GM19463 (cell line): ENCODE measurements around the gene PNPLA1.

Source experiments
- ATAC-seq: cut with Tn5 transposase; IDR thresholded peaks from one replicate; pipeline ENCODE4 v1.9.1; 2021; ENCODE audit warnings: mild to moderate bottlenecking, moderate library complexity; ENCODE audit not compliant: unreplicated experiment

The PNPLA1 gene

DNA sequence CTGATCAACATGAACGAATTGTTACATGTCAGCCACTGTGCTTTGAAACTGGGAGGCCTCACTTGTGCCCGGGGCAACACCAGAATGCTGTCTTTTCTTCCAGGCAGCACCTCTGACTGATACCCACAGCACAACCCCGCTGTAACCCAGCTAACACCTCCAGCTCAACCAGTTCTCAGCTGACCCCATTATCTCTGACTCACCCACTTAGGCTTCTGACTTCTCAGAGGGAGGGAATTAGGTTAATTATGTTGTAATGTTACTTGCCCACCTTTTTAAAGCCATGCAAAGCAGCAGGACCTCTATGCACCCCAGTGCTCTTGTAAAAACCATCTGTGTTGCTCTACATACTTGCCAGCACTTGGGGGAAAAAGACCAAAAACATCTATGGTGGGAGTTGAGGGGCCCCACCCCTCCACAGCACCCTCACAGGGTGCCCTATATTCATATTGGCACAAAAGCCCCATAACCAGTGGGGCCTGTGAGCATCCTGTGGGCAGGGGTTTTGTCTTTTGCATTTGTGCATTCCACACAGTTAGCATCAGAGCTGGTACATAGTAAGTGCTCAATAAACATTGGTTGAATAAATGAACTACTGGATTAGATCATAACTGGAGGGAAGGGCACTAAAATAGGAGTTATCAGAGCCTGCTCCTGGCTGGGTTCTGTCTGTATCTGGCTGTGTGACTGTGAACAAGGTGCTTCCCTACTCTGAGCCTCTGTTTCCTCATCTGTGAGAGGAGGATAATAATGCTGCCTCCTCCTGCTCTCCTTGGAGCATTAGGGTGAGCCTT, 44.6 kb downstream of the PNPLA1 start:
- no peak for ATAC-seq

DNA sequence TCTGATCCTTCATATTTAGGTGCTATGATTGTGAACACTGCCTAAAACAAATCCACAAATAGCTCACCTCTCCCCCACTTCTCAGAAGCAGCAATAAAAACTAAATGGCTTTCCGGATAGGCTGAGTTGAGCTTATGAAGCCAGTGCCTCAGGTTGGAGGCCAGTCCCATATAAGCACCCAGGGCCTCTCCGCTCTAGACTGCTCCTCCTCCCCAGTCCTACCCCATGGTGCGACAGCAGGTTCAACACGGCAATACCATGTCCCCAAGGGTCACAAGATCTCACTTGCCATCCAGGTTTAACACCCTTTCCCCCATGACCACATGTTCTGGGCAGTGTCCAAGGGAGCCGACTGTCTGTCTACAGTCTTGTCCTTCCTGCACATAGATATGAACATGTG, 46.1 kb downstream of the PNPLA1 start:
- no peak for ATAC-seq

DNA sequence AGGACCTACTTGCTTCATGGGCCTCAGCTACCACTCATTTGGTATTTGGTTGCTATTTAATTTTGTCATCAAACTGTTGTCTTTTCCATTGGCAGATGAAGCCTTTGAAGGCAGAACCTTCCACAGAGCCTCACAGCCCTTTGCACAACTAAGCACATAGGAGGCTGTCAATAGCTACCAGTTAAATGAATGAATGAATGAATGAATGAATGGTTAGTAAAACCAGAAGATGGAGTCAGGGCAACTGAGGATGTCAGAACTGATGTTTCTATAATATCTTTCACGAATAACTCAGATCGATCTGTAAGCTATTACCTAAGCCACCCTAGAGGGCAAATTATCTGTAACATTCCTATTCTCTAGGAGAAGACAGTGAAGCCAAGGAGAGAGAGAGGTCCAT, 47.8 kb downstream of the PNPLA1 start:
- no peak for ATAC-seq

DNA sequence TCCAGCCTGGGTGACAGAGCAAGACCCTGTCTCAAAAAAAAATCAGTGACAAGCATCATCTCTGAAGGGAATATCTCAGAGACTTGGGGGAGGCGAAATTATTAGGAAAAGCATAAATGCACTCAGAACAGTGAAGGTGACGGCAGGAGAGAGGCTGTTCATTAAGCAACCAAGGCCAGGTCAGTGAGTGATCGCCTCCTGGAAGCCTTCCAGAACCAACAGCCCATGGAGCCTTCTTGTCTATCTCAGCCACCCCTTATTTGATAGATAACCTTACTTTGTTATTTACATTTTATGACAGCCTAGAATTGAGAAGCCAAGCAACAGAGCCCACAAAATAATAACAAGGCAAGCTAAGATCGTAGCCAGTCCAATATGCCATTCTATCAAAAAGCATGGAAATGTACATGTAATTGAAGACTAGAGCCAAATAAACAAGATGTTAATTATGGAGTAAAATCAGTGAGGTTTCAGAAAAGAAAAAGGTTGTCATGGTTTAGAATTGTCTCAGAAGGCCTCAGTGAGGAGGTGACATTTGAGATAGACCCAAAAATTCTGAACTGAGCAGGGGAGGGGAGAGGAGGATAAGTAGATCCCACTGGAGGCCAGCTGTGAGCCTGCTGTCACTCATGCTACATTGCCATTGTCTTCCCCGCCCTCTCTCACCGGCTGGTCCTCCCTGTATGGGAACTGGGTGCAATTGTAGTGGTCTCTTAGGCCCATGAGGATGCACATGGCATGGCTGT, 49.0 kb downstream of the PNPLA1 start:
- no peak for ATAC-seq

DNA sequence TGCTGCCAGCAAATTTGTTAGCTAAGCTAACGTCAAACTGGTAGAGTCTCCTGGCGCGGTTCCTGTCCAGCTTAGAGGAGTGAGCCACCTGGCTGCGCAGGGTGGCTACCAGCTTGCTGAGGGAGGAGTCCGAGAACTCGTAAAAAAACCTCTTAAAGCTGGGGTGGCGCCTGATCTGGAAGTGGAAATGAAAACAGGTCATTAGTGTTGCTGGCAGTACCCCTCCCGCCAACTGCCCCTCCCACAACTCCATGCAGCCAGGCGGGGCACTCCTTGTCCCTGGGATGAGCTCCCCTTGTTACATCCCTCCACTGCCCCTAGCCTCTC, 49.5 kb downstream of the PNPLA1 start:
- ATAC-seq: no peak

DNA sequence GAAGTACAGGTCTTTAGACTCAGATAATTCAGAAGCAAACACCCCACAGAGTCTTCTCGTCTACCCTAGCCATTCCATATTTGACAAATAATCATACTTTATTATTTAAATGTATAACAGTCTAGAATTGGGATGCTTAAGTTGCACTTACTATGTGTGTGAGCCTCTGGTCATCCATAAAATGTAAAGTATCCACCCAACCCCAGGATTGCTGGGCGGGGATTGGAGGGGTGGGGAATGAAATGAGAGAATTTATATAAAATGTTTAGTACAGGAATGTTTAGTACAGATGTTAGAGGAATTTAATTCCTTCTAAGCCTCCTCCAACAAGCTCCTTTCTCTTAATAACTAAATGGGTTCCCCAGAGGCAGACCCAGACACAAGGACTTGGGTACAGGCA, 50.0 kb downstream of the PNPLA1 start:
- no peak for ATAC-seq

DNA sequence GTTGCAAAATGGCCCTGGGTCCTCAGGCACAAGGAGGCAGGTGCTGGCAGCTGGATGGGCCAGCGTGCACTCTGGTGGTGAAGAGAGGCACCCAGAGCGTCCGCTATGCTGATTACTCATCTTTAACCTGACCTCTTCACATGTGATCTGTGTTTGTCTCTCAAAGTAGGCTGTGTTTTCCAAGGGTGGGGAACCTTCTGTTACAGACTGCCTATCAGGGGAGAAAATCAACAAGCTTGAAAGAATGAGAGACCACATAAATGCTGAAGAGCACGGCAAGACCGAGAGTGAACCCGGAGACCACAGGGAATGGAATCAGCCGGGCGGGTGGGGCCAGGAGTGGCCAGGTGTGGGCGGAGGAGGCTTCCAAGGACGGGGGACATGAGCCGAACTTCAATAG, 50.6 kb downstream of the PNPLA1 start:
- ATAC-seq: no peak

DNA sequence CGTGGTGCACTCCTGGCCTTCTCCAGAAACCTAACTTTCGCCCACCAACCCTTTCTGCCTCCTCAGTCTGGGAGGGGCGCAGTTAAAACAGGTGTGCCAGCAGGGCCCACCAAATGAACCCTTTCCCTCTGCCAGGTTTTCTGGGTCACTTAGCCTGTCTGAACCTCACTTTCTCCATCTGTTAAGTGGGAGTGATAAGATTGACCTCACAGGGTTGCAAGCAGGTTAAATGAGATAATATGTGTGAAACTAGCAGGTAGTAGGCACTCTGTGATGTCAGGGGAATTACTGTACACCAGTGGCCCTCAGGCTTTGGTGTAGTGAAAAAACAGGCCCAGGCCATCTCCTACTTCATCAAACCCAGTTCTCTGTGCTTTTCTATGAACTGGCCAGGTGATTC, 52.7 kb downstream of the PNPLA1 start:
- ATAC-seq: no peak

DNA sequence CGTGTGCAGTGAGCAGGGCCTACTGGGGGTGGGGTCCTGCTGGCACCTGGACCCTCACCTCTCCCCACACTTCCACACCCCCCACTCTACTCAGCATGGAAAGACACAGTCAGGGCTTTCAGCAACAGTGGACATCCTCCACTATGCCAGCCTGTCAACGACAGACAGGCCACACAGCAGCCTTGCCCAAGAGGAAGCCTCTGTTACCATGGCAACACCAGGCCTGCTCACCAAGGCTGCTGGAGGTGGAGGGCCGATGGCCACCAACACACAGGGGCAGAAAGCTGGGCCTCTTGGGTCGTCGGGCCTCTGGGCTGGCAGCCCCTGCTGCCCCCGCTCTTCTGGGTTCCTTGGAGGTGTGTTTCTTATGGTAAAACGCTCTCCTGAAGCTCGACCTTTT, 53.2 kb downstream of the PNPLA1 start:
- ATAC-seq: no peak

DNA sequence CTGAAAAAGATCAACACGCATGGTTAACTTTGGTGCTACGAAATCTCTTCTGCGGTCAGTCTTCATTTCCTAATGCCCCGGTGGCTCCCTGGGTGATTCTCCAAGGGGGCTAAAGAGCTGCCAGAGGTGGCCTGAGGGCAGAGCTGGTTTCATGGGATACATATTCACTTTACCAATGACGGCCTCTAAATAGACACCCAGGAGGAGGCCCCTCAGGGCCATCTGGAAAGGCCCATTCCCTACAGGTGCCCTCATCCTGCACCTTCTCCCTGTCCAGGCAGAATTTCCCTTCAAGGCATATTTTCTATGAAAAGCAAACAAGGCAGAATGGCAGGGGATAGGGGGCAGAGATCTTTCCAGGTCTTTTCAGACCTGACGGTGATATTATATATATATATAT, 54.3 kb downstream of the PNPLA1 start:
- ATAC-seq: no peak

DNA sequence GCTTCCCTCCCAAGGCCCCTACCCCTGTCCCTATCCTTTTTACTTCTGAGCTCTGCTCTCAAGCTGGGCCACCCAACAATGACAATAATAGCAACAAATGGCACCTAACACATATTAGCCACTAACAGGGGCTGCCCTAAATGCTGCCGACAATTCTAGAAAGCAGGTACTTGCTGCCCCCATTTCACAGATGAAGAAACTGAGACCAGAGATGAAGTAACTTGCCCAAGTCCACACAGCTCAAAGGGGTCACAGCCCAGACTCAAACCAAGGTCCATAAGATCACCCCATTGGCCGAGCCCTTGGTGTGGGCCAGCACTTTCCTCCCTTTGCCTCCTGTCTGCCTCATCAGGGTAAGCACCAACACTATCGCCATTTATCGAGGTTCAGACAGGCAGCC, 54.9 kb downstream of the PNPLA1 start:
- no peak for ATAC-seq

DNA sequence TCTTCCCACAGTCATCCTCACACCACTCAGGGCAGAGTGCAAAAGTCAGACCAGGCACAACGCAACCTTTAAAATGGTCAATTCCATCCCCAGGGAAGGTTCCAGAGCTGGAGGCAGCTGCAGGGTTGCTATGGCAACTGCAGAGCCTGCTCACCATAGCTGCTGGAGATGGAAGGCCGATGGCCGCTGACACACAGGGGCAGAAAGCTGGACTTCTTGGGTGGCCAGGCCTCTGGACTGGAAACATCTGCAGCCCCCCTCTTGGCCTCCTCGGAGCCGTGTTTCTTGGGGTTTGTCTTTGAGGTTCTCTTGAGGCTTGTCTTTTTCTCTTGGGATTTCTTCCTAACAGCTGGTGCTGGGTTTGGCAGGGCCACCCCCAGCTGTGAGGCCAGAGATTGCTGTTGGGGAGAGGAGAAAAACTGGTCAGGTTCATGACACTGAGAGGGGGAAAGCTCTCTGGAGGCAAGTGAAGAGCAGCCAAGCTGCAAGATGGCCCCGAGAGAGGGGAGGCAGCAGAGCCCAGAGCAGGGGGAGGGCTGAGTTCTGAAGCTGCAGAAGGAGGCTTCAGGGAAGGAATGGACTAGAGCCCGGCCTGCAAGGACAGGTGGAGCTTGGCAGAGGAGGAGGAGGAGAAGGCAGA, 56.6 kb downstream of the PNPLA1 start:
- no peak for ATAC-seq

DNA sequence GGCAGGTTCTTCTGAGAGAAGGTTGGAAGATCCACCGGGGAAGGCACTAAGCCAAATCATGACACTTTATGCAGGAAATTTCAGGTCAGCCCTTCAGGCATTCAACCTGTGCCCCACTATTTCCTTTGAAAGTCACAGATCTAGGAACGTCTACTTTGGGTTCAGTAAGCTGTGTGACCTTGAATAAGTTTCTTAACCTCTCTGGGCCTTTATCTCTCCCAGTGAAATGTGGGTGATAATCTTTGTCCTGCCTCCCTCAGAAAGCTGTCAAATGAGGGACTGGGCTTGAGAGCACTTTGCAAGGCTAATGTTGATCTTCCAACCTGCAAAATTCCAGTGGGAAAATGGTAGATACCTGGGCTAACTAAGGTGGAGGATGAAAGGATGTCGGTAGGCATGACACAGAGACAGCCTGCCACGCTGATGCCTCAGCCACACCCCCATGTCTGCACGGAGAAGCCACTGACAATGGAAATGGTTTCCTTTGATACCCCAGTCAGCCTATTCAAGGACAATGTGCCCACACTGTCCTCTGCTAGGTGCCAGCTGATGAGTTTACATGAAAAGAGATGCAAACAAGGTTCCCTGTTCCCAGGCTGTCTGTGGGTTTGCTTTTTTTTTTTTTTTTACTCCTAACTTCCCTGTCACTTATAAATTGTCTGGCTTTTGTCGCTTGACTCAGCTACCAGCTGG, 57.5 kb downstream of the PNPLA1 start:
- no peak for ATAC-seq

DNA sequence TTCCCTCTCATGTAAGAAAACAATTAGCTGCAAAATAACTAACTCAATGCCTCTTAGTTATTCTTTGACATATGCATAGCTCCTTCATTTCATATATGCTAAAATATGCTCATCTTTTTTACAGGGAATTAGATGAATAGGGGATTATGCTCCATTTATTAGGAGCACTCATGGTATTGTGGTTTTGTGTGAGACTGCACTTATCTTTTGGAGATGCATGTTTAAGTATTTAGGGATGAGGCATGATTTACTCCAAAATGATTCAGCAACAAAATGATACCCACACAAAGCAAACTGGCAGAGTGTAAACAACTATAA, 58.0 kb downstream of the PNPLA1 start:
- ATAC-seq: no peak

DNA sequence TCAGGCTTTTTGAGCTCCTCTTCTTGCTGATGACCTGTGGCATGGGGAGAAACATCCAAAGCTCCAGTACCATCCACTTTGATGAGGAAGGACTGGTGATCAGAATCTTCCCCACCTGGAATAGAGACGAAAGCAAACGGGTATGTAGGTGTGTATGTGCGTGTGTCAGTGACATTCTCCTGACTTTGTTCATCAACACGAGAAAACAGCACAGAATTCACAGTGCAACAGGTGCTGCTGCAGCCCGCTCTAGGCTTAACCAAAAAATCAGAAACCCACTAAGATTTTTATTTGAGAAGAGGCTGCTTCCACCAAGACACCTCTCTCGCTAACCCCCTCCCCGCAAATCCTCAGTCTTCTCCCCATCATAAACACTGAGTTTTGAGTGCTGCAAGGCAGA, 58.7 kb downstream of the PNPLA1 start:
- no peak for ATAC-seq

DNA sequence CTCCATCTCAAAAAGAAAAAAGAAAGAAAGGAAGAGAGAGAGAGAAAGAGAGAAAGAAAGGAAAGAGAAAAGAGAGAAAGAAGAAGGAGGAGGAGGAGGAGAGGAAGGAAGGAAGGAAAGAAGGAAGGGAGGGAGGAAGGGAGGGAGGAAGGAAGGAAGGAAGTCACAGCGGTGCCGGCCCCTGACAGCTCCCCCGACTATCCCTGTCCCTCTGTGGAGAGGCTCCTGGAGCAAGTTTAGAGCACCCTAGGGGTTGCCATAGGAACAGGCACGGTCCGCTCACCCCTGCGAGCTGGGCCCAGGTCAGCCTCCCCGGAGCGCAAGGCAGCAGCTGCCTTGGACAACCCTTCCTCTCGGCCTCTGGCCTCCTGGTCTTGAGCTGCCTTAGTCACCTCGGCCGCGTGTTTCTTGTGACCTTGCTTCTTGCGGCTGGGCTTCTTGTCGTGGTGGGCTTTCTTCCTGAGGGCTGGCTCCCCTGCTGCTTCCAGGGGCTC, 60.0 kb downstream of the PNPLA1 start:
- ATAC-seq: no peak

DNA sequence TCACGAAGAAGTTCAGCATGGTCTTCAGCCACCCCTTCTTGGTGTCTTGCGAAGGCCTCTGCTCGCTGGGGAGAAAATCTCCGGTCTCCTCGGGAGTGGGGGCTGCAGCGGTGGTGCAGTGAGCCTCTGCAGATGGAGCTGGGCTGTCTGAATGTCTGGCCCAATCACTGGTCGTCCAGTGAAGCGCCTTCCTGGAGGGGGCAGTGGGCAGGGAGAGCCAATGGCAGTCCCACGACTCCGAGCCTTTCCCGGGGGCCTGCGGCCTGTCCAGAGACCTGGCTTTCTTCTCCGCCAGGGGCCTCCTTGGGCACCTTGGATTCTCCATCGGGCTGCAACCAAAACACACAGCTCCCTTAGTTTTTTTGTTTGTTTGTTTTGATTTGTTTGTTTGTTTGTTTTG, 60.5 kb downstream of the PNPLA1 start:
- ATAC-seq: no peak

DNA sequence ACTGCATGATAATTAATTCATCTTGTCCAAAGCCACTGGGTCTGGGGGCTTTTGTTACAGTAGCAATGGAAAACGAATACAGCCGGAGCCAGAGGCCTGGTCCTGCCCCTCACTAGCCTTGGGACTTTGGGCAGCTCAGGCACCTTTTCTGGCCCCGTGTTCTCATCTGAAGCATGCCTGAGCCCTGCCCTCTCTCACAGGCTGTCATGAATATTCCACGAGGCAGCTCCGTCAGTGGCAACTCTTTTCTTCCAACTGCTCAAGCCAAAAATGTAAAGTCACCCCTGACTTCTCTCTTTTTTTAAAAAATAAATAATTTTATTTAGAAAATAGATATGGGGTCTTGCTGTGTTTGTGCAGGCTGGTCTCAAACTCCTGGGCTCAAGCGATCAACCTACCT, 61.5 kb downstream of the PNPLA1 start:
- ATAC-seq: no peak

DNA sequence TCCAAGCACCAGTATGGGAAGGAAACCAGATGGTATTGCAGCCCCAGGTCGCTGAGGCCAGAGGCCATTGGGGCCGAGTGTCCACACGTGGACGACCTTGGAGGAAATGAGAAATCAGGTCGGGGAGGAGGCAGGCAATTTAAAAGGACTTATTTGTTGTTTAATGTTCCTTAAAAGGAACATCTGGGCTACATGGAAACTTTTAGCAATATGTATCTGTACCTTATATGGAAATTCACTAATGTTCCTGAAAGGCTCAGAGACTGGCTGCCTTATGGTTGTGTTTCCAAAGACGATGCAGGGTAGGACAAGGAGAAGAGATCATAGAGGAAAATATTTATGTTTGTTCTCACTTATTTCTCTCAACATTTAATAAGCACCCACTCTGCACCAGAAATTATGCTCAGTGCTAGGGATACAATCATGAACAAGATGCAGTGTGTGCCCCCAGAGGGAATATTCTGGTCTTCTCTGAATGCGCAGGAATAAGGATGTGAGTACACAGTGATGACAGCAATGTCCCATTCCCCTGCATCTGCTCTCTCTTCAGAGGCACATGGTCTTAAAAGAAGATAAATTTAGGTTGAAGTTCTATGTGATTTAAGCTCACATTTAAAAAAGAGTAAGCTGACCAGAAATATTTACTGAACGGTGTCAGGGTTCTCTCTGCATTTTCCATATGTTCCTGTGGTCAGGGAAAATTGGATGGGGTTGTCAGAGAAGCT, 63.5 kb downstream of the PNPLA1 start:
- no peak for ATAC-seq

DNA sequence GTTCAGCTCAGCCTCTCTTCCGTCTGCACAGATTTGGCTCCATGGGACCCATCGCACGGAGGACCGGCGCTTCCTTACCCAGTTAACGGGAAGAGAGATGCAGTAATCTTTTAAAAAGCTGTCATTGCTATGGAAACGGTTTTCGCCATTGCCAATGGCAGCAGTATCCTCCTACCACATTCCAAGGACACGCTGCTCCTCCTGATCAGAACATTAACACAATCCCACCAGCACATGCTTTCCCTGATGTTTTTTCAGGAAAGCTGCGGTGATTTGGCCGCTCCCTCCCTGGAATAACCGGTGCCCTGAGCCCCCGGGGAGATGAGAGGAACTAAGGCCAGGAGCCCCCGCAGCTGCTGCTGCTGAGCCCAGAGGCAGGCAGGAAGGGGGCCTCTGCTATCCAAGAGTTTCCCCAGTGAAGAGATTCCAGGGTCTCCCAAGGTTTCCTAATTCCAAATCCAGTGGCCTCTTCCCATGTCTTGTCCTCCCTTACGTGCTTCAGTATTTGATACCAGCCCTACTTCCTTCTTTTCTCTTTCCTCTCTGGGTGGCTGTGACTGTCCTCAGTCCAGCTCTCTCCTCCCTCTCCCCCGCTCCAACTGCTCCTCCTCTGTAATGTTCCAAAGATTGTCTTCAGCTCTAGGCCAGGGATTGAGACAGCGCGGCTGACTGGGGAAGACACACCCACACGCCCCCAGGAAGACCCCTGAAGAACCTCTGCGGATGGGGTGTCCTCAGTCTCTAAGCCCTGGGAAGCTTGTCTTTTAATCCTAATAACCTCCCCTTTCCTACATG, 64.3 kb downstream of the PNPLA1 start:
- ATAC-seq: no peak
